ENCODE measurements around the gene PEX11G. TPM values are rescaled to one million over a fixed set of nuclear protein-coding genes. Genes with fewer than 3 reads are reported as not detected.

PEX11G gene
- total and polyA plus RNA-seq, 2 of the 8 experiments (the other 6 are each of a cell fraction or from before 2014, with no cell fraction given): 2.1 to 4.3 TPM

- TF ChIP-seq FOSL1 (IDR thresholded peaks at IDR 0.05; ENCODE audit: insufficient read depth, low read depth, low read length): no peak
- no peak for TF ChIP-seq JUND (IDR thresholded peaks at IDR 0.05; ENCODE audit: low read length)
- no peak for TF ChIP-seq PHF8 (conservative IDR thresholded peaks at IDR 0.05; ENCODE audit: low read depth, low read length)
- TF ChIP-seq, protein P1, sequence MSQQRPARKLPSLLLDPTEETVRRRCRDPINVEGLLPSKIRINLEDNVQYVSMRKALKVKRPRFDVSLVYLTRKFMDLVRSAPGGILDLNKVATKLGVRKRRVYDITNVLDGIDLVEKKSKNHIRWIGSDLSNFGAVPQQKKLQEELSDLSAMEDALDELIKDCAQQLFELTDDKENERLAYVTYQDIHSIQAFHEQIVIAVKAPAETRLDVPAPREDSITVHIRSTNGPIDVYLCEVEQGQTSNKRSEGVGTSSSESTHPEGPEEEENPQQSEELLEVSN (IDR thresholded peaks at IDR 0.05): no peak
- TF ChIP-seq RAD21 (IDR thresholded peaks at IDR 0.05 in 1 of 2, conservative IDR thresholded peaks at IDR 0.05 in 1 of 2; ENCODE audit: low read depth in 2 of 2, low read length in 2 of 2): no peak
- TF ChIP-seq KDM1A (IDR thresholded peaks at IDR 0.05; ENCODE audit: borderline replicate concordance, low read length): no peak; the same call in 1 of the 2 replicates
- no peak for TF ChIP-seq RNF2 (IDR thresholded peaks at IDR 0.05; ENCODE audit: borderline replicate concordance, low read depth, low read length, missing control alignments, poor library complexity, severe bottlenecking)
- no peak for TF ChIP-seq POLR2AphosphoS5 (IDR thresholded peaks at IDR 0.05; ENCODE audit: low read depth, low read length)
- TF ChIP-seq JUN (IDR thresholded peaks at IDR 0.05; ENCODE audit: low read depth, low read length): no peak
- no peak for TF ChIP-seq CTCF (IDR thresholded peaks at IDR 0.05; ENCODE audit: control extremely low read depth in 1 of 3, insufficient read depth in 1 of 3, low read depth in 1 of 3, low read length in 3 of 3)
- TF ChIP-seq CHD1 (IDR thresholded peaks at IDR 0.05; ENCODE audit: low read depth, low read length): no peak
- TF ChIP-seq SIN3A (conservative IDR thresholded peaks at IDR 0.05 in 1 of 2, IDR thresholded peaks at IDR 0.05 in 1 of 2; ENCODE audit: low read depth in 1 of 2, low read length in 2 of 2): no peak
- peak; percentile 38; the same call in 1 of the 2 replicates for TF ChIP-seq SP4 (IDR thresholded peaks at IDR 0.05; ENCODE audit: low read length)
- TF ChIP-seq, protein P2, sequence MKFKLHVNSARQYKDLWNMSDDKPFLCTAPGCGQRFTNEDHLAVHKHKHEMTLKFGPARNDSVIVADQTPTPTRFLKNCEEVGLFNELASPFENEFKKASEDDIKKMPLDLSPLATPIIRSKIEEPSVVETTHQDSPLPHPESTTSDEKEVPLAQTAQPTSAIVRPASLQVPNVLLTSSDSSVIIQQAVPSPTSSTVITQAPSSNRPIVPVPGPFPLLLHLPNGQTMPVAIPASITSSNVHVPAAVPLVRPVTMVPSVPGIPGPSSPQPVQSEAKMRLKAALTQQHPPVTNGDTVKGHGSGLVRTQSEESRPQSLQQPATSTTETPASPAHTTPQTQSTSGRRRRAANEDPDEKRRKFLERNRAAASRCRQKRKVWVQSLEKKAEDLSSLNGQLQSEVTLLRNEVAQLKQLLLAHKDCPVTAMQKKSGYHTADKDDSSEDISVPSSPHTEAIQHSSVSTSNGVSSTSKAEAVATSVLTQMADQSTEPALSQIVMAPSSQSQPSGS (IDR thresholded peaks at IDR 0.05; ENCODE audit: low read length): no peak
- no peak for TF ChIP-seq CBX8 (IDR thresholded peaks at IDR 0.05; ENCODE audit: borderline replicate concordance, low read depth, low read length)
- no peak for TF ChIP-seq YY1 (IDR thresholded peaks at IDR 0.05; ENCODE audit: low read depth, low read length)
- TF ChIP-seq BACH1 (IDR thresholded peaks at IDR 0.05; ENCODE audit: low read length): no peak
- TF ChIP-seq SIRT6 (IDR thresholded peaks at IDR 0.05; ENCODE audit: low read length): no peak
Measured at GRCh38 chr19:7506385-7507328, 17.8 kb upstream of the PEX11G start (continued).
